ENCODE data around the gene PLCL2.

The PLCL2 gene

DNA sequence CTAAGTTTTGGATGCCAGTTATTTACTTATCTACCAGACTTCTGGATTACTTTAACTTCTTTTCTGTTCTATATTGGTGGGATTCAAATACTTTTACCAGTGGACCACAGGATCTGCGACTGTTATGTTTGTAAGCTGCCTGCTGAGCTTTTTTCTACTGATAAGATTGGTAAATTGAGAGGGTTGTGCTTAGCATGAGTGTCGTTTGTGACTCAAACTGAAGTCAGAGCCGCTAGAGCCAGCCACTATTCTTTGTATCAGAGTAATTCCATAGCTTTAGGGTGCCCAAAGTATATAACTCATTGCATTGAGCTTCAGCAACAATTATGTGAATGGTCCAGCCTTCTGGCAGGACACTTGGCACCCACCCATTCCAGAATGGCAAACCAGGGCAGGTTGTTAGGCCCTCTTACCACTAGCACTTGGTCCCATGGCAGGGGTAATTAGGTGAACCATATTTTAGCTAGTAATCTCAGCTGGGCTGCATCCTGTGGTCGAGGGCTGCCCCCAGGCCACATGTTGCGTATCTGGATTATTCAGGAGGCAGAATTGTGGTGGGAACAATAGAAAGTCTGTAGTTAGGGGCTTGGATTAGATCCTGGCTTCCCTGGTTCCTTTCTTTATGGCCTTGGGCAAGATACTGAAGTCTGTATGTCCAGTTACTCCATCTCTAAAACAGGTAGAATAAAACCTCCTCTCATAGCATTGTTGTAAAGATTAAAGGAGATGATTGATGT is 6.0 kb downstream of the PLCL2 start:
- DNase-seq (ENCODE audit: low read depth): no peak
- TF ChIP-seq, protein P1, sequence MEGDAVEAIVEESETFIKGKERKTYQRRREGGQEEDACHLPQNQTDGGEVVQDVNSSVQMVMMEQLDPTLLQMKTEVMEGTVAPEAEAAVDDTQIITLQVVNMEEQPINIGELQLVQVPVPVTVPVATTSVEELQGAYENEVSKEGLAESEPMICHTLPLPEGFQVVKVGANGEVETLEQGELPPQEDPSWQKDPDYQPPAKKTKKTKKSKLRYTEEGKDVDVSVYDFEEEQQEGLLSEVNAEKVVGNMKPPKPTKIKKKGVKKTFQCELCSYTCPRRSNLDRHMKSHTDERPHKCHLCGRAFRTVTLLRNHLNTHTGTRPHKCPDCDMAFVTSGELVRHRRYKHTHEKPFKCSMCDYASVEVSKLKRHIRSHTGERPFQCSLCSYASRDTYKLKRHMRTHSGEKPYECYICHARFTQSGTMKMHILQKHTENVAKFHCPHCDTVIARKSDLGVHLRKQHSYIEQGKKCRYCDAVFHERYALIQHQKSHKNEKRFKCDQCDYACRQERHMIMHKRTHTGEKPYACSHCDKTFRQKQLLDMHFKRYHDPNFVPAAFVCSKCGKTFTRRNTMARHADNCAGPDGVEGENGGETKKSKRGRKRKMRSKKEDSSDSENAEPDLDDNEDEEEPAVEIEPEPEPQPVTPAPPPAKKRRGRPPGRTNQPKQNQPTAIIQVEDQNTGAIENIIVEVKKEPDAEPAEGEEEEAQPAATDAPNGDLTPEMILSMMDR (IDR thresholded peaks at IDR 0.05; ENCODE audit: control insufficient read depth, extremely low read depth, insufficient read depth): no peak
- no peak overlapping the region for H3K4me3 ChIP-seq (ENCODE audit: low read depth, low read length)

DNA sequence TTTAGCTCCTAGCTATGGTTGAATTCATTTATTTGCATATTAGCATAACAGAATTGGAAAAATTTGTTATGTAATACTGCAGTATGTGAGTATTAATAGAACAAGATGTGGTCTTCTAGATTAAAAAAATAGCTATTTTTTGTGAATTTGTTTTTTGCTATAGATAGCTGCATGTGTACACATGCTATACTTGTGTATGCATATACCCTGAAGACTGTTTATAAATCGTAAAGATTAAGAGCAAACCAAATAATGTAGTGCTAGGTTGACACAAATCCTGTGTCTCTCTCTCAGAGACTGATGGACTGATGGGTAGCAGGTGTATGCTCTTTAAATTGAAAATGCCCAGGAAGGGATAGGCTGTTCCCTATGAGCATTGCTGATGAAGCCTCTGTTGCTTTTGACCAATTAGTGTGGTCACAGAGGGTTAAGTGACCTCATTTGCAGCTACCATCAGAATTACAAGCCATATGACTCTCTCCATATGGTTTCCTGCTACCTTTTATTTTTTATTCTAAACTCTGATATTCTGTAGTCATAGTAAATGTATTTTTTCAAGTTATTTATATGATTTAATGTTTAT is 9.0 kb downstream of the PLCL2 start:
- DNase-seq (ENCODE audit: low read depth): no peak
- no peak overlapping the region for H3K4me3 ChIP-seq (ENCODE audit: low read depth, low read length)
- TF ChIP-seq, protein P1 (IDR thresholded peaks at IDR 0.05; ENCODE audit: control insufficient read depth, extremely low read depth, insufficient read depth): no peak

DNA sequence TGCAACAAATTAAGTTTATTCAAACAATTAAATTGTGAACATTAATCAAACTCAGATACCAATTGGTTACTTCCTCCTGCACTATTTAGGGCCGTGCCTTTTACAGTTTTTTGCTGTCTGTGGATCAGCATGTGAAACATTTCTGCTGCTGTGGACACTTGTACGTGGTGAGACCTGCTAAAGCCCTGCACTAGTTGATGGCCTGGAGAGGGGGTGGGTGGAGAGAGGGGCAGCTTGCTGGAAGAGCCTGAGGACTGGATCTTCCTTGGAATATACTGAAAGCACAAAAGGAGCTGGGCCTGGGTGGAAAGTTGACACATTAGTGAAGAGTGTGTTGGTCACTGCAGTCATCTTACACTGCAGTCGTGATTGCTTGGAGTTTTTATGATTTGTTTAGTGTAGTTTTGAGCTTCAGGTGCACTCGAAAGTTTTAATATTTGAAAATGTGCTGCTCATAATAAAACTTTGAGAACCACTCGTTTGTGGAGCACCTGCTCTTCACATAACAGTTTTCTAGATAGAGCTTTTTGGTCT is 11.4 kb downstream of the PLCL2 start:
- no peak for DNase-seq (ENCODE audit: low read depth)
- no peak overlapping the region for H3K4me3 ChIP-seq (ENCODE audit: low read depth, low read length)
- TF ChIP-seq, protein P1 (IDR thresholded peaks at IDR 0.05; ENCODE audit: control insufficient read depth, extremely low read depth, insufficient read depth): no peak

DNA sequence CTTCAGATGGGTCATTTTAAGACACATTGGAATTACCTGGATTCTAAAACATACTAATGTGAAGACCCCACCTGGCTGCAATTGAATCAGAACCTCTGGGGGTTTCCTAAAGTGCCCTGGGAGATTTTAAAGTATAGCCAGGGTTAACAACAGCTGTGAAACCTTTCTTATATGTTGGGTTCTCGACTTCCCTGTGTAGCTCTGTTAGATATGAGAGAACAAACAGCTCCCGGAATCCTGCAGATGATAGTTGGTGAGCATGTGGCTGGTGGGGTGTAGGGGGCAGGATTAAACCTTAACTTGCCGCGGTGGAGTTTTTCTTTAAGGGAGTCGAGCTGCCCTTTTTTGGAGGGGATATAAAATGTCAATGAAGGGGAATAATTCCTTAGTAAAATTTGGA is 12.1 kb downstream of the PLCL2 start:
- TF ChIP-seq, protein P1 (IDR thresholded peaks at IDR 0.05; ENCODE audit: control insufficient read depth, extremely low read depth, insufficient read depth): no peak
- no peak for DNase-seq (ENCODE audit: low read depth)
- H3K4me3 ChIP-seq (ENCODE audit: low read depth, low read length): no peak overlapping the region

DNA sequence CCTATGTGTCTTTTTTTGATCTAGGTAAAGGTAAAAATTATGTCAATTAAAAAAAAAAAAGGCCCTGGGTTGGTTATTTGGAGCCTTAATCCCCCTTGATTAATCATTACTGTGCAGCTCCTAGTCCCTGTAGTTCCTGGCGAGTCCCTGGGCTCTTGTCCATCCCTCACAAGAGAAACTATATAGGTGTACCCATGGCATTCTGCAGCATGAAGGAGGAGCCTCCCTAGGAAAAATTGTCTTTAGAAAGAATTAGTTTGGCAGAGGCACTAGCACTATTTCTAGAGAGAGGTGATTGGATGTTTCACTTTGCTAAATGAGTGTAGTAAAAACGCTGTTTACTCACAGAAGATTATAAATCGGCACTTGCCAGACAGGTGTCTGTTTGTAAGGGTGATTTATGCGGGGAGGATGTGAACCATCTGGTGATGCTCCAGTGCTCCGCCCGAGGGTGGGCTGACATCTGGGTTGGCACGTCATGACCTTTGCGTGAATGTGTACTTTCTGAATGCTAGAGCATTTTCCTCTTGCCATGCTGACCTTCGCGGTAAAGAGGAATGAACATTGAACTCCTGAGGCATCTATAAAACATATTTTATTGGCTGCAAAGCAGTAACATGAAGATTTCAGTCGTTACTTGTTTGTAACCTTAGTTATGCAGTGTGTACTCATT is 12.6 kb downstream of the PLCL2 start:
- H3K4me3 ChIP-seq (ENCODE audit: low read depth, low read length): no peak overlapping the region
- DNase-seq (ENCODE audit: low read depth): peak; percentile 23
- TF ChIP-seq, protein P1 (IDR thresholded peaks at IDR 0.05; ENCODE audit: control insufficient read depth, extremely low read depth, insufficient read depth): no peak

DNA sequence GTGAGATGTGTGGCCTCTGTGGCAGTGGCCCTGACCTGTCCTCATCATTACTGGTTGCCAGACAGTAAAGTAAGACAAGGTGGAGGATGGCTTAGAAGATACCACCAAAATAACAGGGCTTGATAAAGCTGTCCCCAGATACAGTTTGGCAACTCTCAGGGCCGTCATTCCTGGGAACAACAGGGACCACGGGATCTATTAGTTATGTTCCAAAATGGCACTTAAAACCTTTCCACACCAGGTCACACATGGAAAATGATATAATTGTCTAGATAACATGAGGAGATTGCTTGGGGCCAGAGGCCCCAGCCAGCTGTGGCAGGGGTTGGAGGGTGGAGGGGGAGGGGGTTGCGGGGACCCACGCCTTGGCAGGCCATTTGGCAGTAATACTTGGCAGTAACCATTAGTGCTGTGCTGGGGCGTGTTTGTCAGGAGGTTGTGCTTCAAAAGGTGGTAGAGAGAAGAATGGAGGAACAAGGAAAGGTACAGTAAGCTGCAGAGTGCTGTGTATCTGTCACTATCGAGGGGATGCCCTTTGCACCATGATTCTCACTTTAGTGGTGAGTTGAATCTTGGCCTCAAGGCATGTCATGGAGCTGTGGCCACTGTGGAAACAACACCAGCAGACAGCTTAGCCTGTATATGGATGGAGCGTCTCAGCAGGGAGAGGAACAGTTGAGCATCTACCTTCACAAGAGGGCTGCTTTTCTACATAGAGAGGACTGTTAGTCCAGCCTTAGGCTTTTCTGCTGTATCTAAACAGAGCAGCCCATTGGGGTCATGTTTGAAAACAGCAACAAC is 14.0 kb downstream of the PLCL2 start:
- no peak for DNase-seq (ENCODE audit: low read depth)
- H3K4me3 ChIP-seq (ENCODE audit: low read depth, low read length): no peak overlapping the region
- TF ChIP-seq, protein P1 (IDR thresholded peaks at IDR 0.05; ENCODE audit: control insufficient read depth, extremely low read depth, insufficient read depth): no peak
